Body of pancreas (tissue), 4 donors: ENCODE data around the gene PAX9. TPM values are rescaled to one million over a fixed set of nuclear protein-coding genes. Genes with fewer than 3 reads are reported as not detected.
A peak's percentile ranks its signal among the peaks of the same experiment; 100 is the strongest.

ENCODE experiments used
- ATAC-seq: fragments of 150-250 bp; one replicate; pipeline ENCODE4 v1.9.1; 2016
- DNase-seq, 4 donors: peaks; one replicate each; pipeline ENCODE4 v3.0.0-alpha.2; 2019
- H3K27ac ChIP-seq, 4 donors: fragments of 200-600 bp; sonication (generic); 1 replicate in 3 of 4; 2 replicates in 1 of 4; pipeline versions ENCODE4 v1.5.1 to v1.6.1; 2016 to 2019; ENCODE audit warnings: mild to moderate bottlenecking in 1 of 4, mixed read lengths in 1 of 4, moderate library complexity in 1 of 4
- H3K27me3 ChIP-seq, 2 donors: fragments of 200-600 bp; sonication (generic); one replicate each; pipeline ENCODE4 v1.6.0; 2016; ENCODE audit warnings: mild to moderate bottlenecking in 1 of 2
- H3K36me3 ChIP-seq, 2 donors: fragments of 200-600 bp; sonication (generic); replicated peaks in 1 of 2; 2 replicates each; pipeline ENCODE4 v1.5.1; 2016; ENCODE audit warnings: low read depth in 2 of 2; ENCODE audit not compliant: insufficient read depth in 1 of 2
- H3K4me1 ChIP-seq: fragments of 200-600 bp; sonication (generic); one replicate; pipeline ENCODE4 v1.6.0; 2016
- H3K4me3 ChIP-seq, 2 donors: fragments of 200-600 bp; sonication (generic); 1 replicate in 1 of 2; 2 replicates in 1 of 2; pipeline ENCODE4 v1.5.1; 2016 to 2019
- H3K9me3 ChIP-seq, 3 donors: fragments of 200-600 bp; sonication (generic); 1 replicate in 2 of 3; 2 replicates in 1 of 3; pipeline ENCODE4 v1.5.1; 2016
- POLR2A ChIP-seq, 3 donors: fragments of 450-650 bp; IDR thresholded peaks; one replicate each; pipeline ENCODE4 v1.6.1; 2016; ENCODE audit warnings: antibody characterized with exemption in 3 of 3, mild to moderate bottlenecking in 2 of 3
- WGBS, 2 donors: methylation state at CpG; one replicate each; pipeline ENCODE4 v1.1.5; 2017; 5-methylcytosine and 5-hydroxymethylcytosine counted together
- intact Hi-C: fragments of 100-400 bp; cut with DNase I; formaldehyde crosslinking; loops from one replicate; pipeline ENCODE4 v1.15.1; 2023
- total RNA-seq, 2 donors: library from RNA; depleted of rRNA; stranded (reverse); fragments of >200 nt; gene quantifications; one replicate each; pipeline ENCODE4 v1.1.0, GENCODE V29; 2016
- TF ChIP-seq, protein P1 (sequence below), 7 experiments: fragments of 450-650 bp in 4 of 7; fragments of 200-600 bp in 3 of 7; sonication (generic) in 3 of 7; IDR thresholded peaks; one replicate each; pipeline ENCODE4 v1.5.1; 2016 to 2019; ENCODE audit warnings: antibody characterized with exemption in 7 of 7

The PAX9 gene
- total RNA-seq, 2 donors from 2014 or later: not detected

DNA sequence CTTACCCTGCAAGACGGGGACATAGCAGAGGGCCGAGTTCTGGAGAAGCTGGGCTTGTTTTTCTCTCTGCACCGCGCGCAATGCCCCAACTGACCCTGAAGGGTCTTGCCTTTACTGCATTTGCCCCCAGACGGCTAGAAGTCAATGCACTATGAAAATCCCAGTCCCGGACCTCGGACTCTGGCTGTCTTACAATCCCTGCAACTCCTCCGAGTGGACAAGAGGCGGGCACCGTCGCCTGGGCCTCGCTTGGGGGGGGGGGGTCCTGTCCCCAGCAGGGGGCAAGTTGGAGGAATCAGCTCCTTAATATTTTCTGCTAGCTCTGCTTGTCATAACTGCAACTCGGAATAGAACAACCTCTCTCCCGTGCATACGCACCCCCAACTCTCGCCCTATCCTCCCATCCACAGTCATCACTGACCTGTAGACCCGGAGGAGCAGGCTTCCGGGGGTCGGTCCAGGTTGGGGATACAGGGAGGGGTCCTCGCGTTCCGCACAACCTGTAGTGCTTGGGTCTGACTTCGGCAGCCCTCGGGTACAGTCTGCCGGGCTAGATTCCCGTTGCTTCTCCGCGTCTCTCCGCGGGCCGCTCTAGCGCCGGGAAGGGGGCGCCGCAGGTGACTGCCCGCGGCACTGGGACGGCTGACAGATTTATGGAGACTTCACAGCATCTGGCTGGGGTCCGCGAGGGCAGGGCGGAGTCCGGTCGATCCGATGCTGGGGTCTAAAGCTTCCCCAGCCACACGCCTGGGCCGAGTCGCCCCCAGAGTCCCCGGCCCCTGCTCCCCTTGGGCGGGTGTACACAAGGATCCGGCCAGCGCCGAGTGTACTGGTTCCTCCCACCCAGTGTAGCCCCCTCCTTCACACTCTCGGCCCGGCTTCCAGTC is 3.3 kb upstream of the PAX9 start:
- TF ChIP-seq, protein P1, sequence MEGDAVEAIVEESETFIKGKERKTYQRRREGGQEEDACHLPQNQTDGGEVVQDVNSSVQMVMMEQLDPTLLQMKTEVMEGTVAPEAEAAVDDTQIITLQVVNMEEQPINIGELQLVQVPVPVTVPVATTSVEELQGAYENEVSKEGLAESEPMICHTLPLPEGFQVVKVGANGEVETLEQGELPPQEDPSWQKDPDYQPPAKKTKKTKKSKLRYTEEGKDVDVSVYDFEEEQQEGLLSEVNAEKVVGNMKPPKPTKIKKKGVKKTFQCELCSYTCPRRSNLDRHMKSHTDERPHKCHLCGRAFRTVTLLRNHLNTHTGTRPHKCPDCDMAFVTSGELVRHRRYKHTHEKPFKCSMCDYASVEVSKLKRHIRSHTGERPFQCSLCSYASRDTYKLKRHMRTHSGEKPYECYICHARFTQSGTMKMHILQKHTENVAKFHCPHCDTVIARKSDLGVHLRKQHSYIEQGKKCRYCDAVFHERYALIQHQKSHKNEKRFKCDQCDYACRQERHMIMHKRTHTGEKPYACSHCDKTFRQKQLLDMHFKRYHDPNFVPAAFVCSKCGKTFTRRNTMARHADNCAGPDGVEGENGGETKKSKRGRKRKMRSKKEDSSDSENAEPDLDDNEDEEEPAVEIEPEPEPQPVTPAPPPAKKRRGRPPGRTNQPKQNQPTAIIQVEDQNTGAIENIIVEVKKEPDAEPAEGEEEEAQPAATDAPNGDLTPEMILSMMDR (IDR thresholded peaks at IDR 0.05): no peak

DNA sequence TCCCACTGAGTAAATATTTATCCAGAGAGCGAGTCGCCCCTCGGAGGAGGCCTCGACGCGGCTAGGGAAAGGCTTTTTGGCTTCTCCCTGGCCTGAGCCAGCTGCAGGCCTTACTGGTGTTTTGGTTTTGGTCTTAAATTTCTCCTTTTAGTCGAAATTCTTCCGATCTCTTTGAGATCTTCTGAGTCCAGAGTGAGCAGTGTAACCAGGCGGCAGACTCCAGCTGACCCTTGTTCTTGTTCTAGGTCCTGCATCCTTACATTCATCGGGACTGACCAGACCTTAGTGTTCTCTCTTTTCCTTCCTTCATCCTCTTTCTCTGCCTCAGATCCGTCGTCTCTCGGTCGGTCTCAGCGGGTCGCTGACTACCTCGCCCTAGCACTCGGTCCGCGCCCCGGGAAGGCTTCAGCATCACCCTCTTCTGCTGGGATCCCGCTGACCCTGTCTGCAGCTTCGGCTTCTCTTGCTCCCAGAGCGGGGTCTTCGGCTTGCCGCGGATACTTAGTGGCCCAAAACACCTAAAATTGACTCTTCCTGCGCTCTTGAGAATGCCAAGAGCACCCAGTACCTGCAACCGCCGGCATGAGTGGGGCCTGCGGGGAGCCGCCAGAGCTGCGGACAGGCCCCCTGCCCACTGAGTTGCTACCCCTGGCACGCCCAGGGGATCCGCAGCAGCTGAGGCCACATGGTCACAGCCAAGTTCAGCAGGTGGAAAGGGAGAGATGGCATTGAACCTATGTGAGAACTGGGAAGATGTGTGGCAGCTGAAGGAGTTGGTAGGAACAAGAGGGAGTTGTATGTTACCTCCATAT is 2.4 kb upstream of the PAX9 start:
- Histone ChIP-seq H3K27me3 (peaks cover 0 to 75% of the 10 kb centered on the region in 2 donors), H3K36me3 (no peaks in the 10 kb centered on the region), H3K4me3 (no peak overlapping the region), H3K9me3 (no peaks in the 10 kb centered on the region), H3K4me1 (peaks cover 67% of the 10 kb centered on the region), H3K27ac (no peak overlapping the region)
- DNase-seq (no peak), ATAC-seq (no peak)
- no peak for TF ChIP-seq POLR2A (IDR thresholded peaks at IDR 0.05)
- TF ChIP-seq, protein P1 (IDR thresholded peaks at IDR 0.05): no peak
- intact Hi-C loops: loop anchor here (10.0 kb wide), 1 partner anchor 496 kb away; no protein-coding TSS in a partner anchor
- WGBS, 2 donors: 6 to 11% methylated on average over 27 to 35 of the region's 35 CpGs

More for the DNA sequence above, 3.3 kb upstream of the PAX9 start:
- Histone ChIP-seq H3K27ac (no peak overlapping the region), H3K27me3 (peaks cover 0 to 75% of the 10 kb centered on the region in 2 donors), H3K36me3 (no peaks in the 10 kb centered on the region), H3K4me1 (peaks cover 58% of the 10 kb centered on the region), H3K4me3 (no peak overlapping the region), H3K9me3 (no peaks in the 10 kb centered on the region)
- intact Hi-C loops: loop anchor here (10.0 kb wide), 1 partner anchor 496 kb away; no protein-coding TSS in a partner anchor
- 4 to 5% methylated on average over 27 to 55 of the region's 55 CpGs for WGBS, 2 donors
- DNase-seq (no peak), ATAC-seq (no peak)

DNA sequence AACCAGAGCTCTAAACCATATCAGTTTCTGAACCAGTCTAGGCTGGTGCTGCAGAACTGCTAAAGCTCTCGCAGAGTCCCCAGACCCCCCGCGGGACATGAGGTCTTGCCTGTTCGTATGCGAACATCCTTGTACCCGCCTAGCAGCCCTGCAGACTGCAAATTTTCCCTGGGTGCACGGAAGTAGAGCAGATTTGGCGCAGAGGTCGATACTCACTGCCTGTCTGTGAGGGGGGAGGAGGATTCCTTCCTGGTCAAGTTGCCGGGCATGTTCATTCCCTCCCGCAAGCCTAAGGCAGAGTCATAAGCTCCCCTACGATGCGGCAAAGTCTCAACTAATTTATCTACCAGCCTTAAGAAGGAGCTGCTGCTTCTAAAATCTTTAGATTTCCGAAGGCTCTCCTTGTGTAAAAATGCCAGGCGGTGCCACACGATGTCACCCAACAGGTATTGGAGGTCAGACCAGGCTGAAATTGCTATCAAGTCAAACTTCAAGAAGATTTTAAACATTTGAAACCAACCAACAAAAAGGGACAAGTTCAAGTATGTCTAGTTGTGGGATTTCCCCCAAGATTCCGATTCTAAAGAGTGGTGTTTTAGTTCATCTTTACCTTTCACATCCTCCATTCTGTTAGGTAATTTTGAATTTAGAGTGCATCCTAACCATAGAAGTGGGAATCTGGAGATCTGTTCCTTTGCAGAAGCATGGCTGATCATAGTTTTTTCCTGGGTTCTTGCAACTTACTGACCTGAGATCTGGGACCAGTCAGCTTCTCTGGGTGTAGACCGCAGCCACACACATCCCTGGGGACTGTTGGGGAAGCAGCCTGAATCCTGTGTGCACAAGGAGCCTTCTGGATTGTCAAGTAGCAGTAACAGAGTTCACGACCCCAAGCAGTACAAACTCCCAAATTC is 1.6 kb upstream of the PAX9 start:
- TF ChIP-seq, protein P1 (IDR thresholded peaks at IDR 0.05): no peak
- no peak for TF ChIP-seq POLR2A (IDR thresholded peaks at IDR 0.05)

DNA sequence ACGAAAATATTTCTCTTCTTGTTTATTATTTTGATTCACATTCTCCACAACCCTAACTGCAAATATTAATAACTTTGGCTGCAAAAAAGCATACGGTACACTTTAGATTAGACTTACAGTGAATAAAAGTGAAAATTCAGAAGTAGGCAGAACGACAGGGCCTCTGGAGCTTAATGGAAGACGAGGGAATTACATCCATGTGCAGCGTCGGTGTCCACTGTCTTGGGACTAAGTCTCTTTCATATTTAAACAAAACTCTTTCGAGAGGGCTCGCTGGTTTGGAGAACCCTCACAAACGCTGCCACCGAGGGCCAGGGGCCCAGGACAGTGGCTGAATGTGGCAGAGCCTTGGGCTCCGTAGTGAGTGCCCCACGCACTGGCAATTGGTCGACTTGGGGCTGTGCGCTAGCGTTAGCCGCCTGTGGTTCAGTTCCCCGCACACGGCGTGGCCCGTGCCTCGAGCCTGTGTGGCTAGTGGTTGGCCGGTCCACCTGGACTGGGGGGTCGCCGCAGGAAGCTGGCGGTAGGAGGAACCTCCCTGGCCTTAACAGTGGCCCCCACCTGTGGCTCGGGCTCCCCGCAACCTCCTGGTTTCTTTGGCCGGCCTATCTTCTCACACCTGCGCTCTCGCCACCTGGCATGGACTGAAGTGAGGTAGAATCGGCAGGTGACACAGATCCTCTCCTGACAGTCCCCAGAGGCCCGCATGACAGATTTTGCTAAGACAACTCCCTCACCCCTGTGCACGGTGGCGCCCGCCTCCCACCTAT is 739 bp upstream of the PAX9 start:
- no peak for TF ChIP-seq POLR2A (IDR thresholded peaks at IDR 0.05)
- TF ChIP-seq, protein P1 (IDR thresholded peaks at IDR 0.05): no peak
- Histone ChIP-seq H3K27me3 (peaks cover 0 to 75% of the 10 kb centered on the region in 2 donors), H3K4me3 (no peak overlapping the region), H3K9me3 (no peaks in the 10 kb centered on the region), H3K4me1 (peaks cover 66% of the 10 kb centered on the region), H3K36me3 (no peaks in the 10 kb centered on the region), H3K27ac (no peak overlapping the region)
- ATAC-seq: peak; percentile 16
- intact Hi-C loops: no loop called here
- WGBS, 2 donors: 4 to 7% methylated on average over 18 to 35 of the region's 35 CpGs
- DNase-seq: peak in 3 of 4 donors; percentile 16 to 34 (median 25)

More for the DNA sequence above, 1.6 kb upstream of the PAX9 start:
- no peak for DNase-seq
- peaks cover 0 to 75% of the 10 kb centered on the region in 2 donors for H3K27me3 ChIP-seq
- H3K4me1 ChIP-seq: peaks cover 67% of the 10 kb centered on the region
- H3K36me3 ChIP-seq: no peaks in the 10 kb centered on the region
- ATAC-seq: no peak
- no peak overlapping the region for H3K4me3 ChIP-seq
- H3K9me3 ChIP-seq: no peaks in the 10 kb centered on the region
- intact Hi-C loops: loop anchor here (10.0 kb wide), 1 partner anchor 495 kb away; no protein-coding TSS in a partner anchor
- 10 to 12% methylated on average over 16 to 19 of the region's 19 CpGs for WGBS, 2 donors
- no peak overlapping the region for H3K27ac ChIP-seq
